Stimulated activated CD8-positive, alpha-beta memory T cell treated with anti-CD3 and anti-CD28 coated beads, Interleukin-12 subunit alpha, Interleukin-12 subunit beta, amount 100 ng/mL, for 24 hours (primary cell): ENCODE data around the gene GCAT.

Experiments used
- DNase-seq: peaks from one replicate; pipeline ENCODE4 v3.0.0-alpha.2; 2020; ENCODE audit errors: extremely low read depth

The GCAT gene

GRCh38 chr22:37842015-37842793 is 34.5 kb downstream of the GCAT start:
- DNase-seq: no peak

- peak; percentile 19 for DNase-seq
These were observed 36.0 kb downstream of the GCAT start for GRCh38 chr22:37843741-37844089.

- no peak for DNase-seq
These were observed 37.2 kb downstream of the GCAT start for GRCh38 chr22:37844904-37845329.

- DNase-seq: no peak
These were observed 38.7 kb downstream of the GCAT start for GRCh38 chr22:37846433-37846832.

- no peak for DNase-seq
These were observed 40.9 kb downstream of the GCAT start for GRCh38 chr22:37848587-37849088.

- peak; percentile 76 for DNase-seq
These were observed 41.5 kb downstream of the GCAT start, which contains the start of gene EIF3L for GRCh38 chr22:37849089-37849751. EIF3L (plus strand) TSS chr22:37849419; CDS start chr22:37849450, 31 bp downstream.

- DNase-seq: no peak
These were observed 43.1 kb downstream of the GCAT start for GRCh38 chr22:37850801-37851200.

- DNase-seq: no peak
These were observed 44.7 kb downstream of the GCAT start for GRCh38 chr22:37852418-37852817.

GRCh38 chr22:37854946-37855345 is 47.2 kb downstream of the GCAT start:
- DNase-seq: no peak

- no peak for DNase-seq
These were observed 47.7 kb downstream of the GCAT start for GRCh38 chr22:37855462-37855861.

GRCh38 chr22:37860796-37861421 is 53.2 kb downstream of the GCAT start:
- DNase-seq: no peak

- DNase-seq: no peak
These were observed 55.0 kb downstream of the GCAT start for GRCh38 chr22:37862570-37863325.

GRCh38 chr22:37865510-37865909 is 57.8 kb downstream of the GCAT start:
- DNase-seq: no peak
